ENCODE results near the gene CNTNAP1.

Gene CNTNAP1

GRCh38 chr17:42743595-42744282, 61.4 kb downstream of the CNTNAP1 start:
- no peak for DNase-seq

- peak in 1 of 2 donors; percentile 87 for DNase-seq
Observed at GRCh38 chr17:42744283-42744805, 62.0 kb downstream of the CNTNAP1 start.

- DNase-seq, result peak; percentile 69 to 87
Observed at GRCh38 chr17:42744806-42745617, 62.7 kb downstream of the CNTNAP1 start, which contains the start of gene EZH1. TSS of gene EZH1 (minus strand) at chr17:42745040. CDS start at chr17:42728941, 16,099 bp downstream.

GRCh38 chr17:42748202-42748907, 66.0 kb downstream of the CNTNAP1 start:
- DNase-seq, result no peak

- DNase-seq, result no peak
Observed at GRCh38 chr17:42748908-42749798, 66.8 kb downstream of the CNTNAP1 start.
